IMR-90 (cell line): ENCODE results near the gene TGFB1. TPM values are rescaled to one million over a fixed set of nuclear protein-coding genes. Genes with fewer than 3 reads are reported as not detected.
A peak's percentile ranks its signal among the peaks of the same experiment; 100 is the strongest.

ENCODE experiments used
- ATAC-seq: fragments of 200-7000 bp; cut with Tn5 transposase; 2 replicates; pipeline ENCODE4 v1.9.1; 2020; ENCODE audit warnings: low read depth, mild to moderate bottlenecking, moderate library complexity
- Bru-seq: library from RNA; stranded (reverse); fragments of 400-500 nt; gene quantifications from one replicate; lab custom pipeline; 2021; lab: Mats Ljungman, UMichigan
- BruChase-seq, 2 experiments: library from RNA; stranded (reverse); fragments of 400-500 nt; gene quantifications; one replicate each; lab custom pipeline; 2021; lab: Mats Ljungman, UMichigan
- BruUV-seq: library from RNA; stranded (reverse); fragments of 400-500 nt; replicated peaks from 2 replicates; lab custom pipeline; 2021; lab: Mats Ljungman, UMichigan
- CTCF ChIA-PET: fragments of 300-600 bp; formaldehyde crosslinking; extraction: SDS; loops from one replicate; lab custom pipeline; 2021; ENCODE audit warnings: antibody characterized with exemption; lab: Yijun Ruan, JAX
- POLR2A ChIA-PET: fragments of 300-600 bp; sonication (Branson Sonifier 250); formaldehyde crosslinking; loops from one replicate; lab custom pipeline; 2022; ENCODE audit warnings: antibody characterized with exemption; ENCODE audit not compliant: unreplicated experiment; lab: Charles Lee
- DNase-seq: peaks from one replicate; pipeline ENCODE4 v3.0.0; 2013
- H2AFZ ChIP-seq: replicated peaks from 2 replicates; pipeline ENCODE3; 2013; ENCODE audit warnings: low read length, mild to moderate bottlenecking; ENCODE audit not compliant: poor library complexity
- H2AK5ac ChIP-seq: 2 replicates; pipeline ENCODE4 v1.6.1; 2013; ENCODE audit warnings: low read depth, low read length, inconsistent platforms
- H2AK9ac ChIP-seq: replicated peaks from 2 replicates; pipeline ENCODE3; 2013; ENCODE audit warnings: mild to moderate bottlenecking, low read depth, low read length, moderate library complexity; ENCODE audit not compliant: poor library complexity
- H2BK120ac ChIP-seq: 2 replicates; pipeline ENCODE4 v1.6.1; 2013; ENCODE audit warnings: low read depth, low read length, inconsistent platforms
- H2BK15ac ChIP-seq: 3 replicates; pipeline ENCODE4 v1.6.1; 2013; ENCODE audit warnings: low read depth, low read length, inconsistent platforms
- H2BK20ac ChIP-seq: 2 replicates; pipeline ENCODE4 v1.6.1; 2013; ENCODE audit warnings: low read depth, mild to moderate bottlenecking, inconsistent platforms, low read length, moderate library complexity
- H2BK5ac ChIP-seq: 2 replicates; pipeline ENCODE4 v1.6.1; 2013; ENCODE audit warnings: mild to moderate bottlenecking, low read depth, low read length, inconsistent platforms; ENCODE audit not compliant: poor library complexity, severe bottlenecking
- H3K14ac ChIP-seq: replicated peaks from 2 replicates; pipeline ENCODE4 v1.6.1; 2013; ENCODE audit warnings: low read depth, low read length, inconsistent platforms
- H3K18ac ChIP-seq: 2 replicates; pipeline ENCODE4 v1.6.1; 2013; ENCODE audit warnings: low read depth, low read length, control low read depth
- H3K23ac ChIP-seq: 2 replicates; pipeline ENCODE4 v1.6.1; 2013; ENCODE audit warnings: low read depth, low read length, inconsistent platforms
- H3K27ac ChIP-seq: 2 replicates; pipeline ENCODE4 v1.5.1; 2013; ENCODE audit warnings: mild to moderate bottlenecking, control low read depth, low read length; ENCODE audit not compliant: insufficient read depth
- H3K27me3 ChIP-seq: 2 replicates; pipeline ENCODE4 v1.6.1; 2013; ENCODE audit warnings: low read length; ENCODE audit not compliant: control insufficient read depth, insufficient read depth
- H3K36me3 ChIP-seq: 2 replicates; pipeline ENCODE4 v1.6.1; 2013; ENCODE audit warnings: low read length, mixed read lengths; ENCODE audit not compliant: control insufficient read depth, insufficient read depth
- H3K4ac ChIP-seq: 2 replicates; pipeline ENCODE4 v1.6.1; 2013; ENCODE audit warnings: low read depth, low read length, inconsistent platforms
- H3K4me1 ChIP-seq: 2 replicates; pipeline ENCODE4 v1.6.1; 2013; ENCODE audit warnings: low read length, mixed read lengths; ENCODE audit not compliant: control insufficient read depth, insufficient read depth
- H3K4me2 ChIP-seq: 2 replicates; pipeline ENCODE4 v1.6.1; 2013; ENCODE audit warnings: low read depth, mild to moderate bottlenecking, control low read depth, low read length, moderate library complexity
- H3K4me3 ChIP-seq: 2 replicates; pipeline ENCODE4 v1.5.1; 2013; ENCODE audit warnings: low read depth, mild to moderate bottlenecking, control low read depth, low read length, moderate library complexity; ENCODE audit not compliant: insufficient read depth
- H3K56ac ChIP-seq: 2 replicates; pipeline ENCODE4 v1.6.1; 2013; ENCODE audit warnings: low read length, inconsistent platforms; ENCODE audit not compliant: insufficient read depth; ENCODE audit errors: extremely low read depth
- H3K79me1 ChIP-seq, 2 experiments: 2 replicates each; pipeline ENCODE4 v1.6.1; 2013; ENCODE audit warnings: low read length in 2 of 2, inconsistent platforms in 1 of 2, low read depth in 1 of 2
- H3K9ac ChIP-seq: 2 replicates; pipeline ENCODE4 v1.6.1; 2013; ENCODE audit warnings: low read depth, low read length, control low read depth
- H3K9me1 ChIP-seq: 2 replicates; pipeline ENCODE4 v1.6.1; 2013; ENCODE audit warnings: low read length, inconsistent platforms; ENCODE audit not compliant: insufficient read depth
- H3K9me3 ChIP-seq: 2 replicates; pipeline ENCODE4 v1.6.1; 2013; ENCODE audit warnings: low read length; ENCODE audit not compliant: control insufficient read depth, insufficient read depth
- H4K20me1 ChIP-seq: 2 replicates; pipeline ENCODE4 v1.6.1; 2013; ENCODE audit warnings: low read length, inconsistent platforms; ENCODE audit not compliant: insufficient read depth
- H4K5ac ChIP-seq: 2 replicates; pipeline ENCODE4 v1.6.1; 2013; ENCODE audit warnings: mild to moderate bottlenecking, low read depth, low read length, control low read depth
- H4K8ac ChIP-seq, 2 experiments: 2 replicates each; pipeline ENCODE4 v1.6.1; 2013; ENCODE audit warnings: low read depth in 2 of 2, low read length in 2 of 2, control low read depth in 1 of 2, inconsistent platforms in 1 of 2
- H4K91ac ChIP-seq: 2 replicates; pipeline ENCODE4 v1.6.1; 2013; ENCODE audit warnings: low read depth, low read length, inconsistent platforms; ENCODE audit not compliant: insufficient read depth
- BHLHE40 ChIP-seq: fragments of 150-350 bp; IDR thresholded peaks from 2 replicates; pipeline ENCODE4 v1.6.1; 2016; ENCODE audit warnings: mild to moderate bottlenecking, low read depth, low read length
- CEBPB ChIP-seq: IDR thresholded peaks from 2 replicates; pipeline ENCODE4 v1.6.1; 2012; ENCODE audit warnings: low read depth, low read length, improper control_type of control experiment
- CHD1 ChIP-seq: IDR thresholded peaks from 2 replicates; pipeline ENCODE4 v1.6.1; 2012; ENCODE audit warnings: low read depth, low read length, improper control_type of control experiment
- ELK1 ChIP-seq: fragments of 150-350 bp; IDR thresholded peaks from 2 replicates; pipeline ENCODE4 v1.6.1; 2016; ENCODE audit warnings: low read depth, mild to moderate bottlenecking, low read length, moderate library complexity, borderline replicate concordance
- FOS ChIP-seq: fragments of 150-350 bp; IDR thresholded peaks from 2 replicates; pipeline ENCODE4 v1.6.1; 2016; ENCODE audit warnings: low read depth, low read length
- MAFK ChIP-seq: IDR thresholded peaks from 2 replicates; pipeline ENCODE4 v1.6.1; 2012; ENCODE audit warnings: low read depth, low read length, improper control_type of control experiment
- MAZ ChIP-seq: IDR thresholded peaks from 2 replicates; pipeline ENCODE4 v1.6.1; 2012; ENCODE audit warnings: low read depth, mild to moderate bottlenecking, low read length, improper control_type of control experiment, moderate library complexity, borderline replicate concordance
- NFE2L2 ChIP-seq: fragments of 150-350 bp; IDR thresholded peaks from 2 replicates; pipeline ENCODE4 v1.6.1; 2016; ENCODE audit warnings: low read depth, mild to moderate bottlenecking, low read length
- POLR2A ChIP-seq: IDR thresholded peaks from 2 replicates; pipeline ENCODE4 v1.6.1; 2012; ENCODE audit warnings: mild to moderate bottlenecking, low read depth, low read length
- RAD21 ChIP-seq: IDR thresholded peaks from 2 replicates; pipeline ENCODE4 v1.6.1; 2012; ENCODE audit warnings: low read length, improper control_type of control experiment
- RCOR1 ChIP-seq: IDR thresholded peaks from 2 replicates; pipeline ENCODE4 v1.6.1; 2012; ENCODE audit warnings: mild to moderate bottlenecking, low read length, improper control_type of control experiment; ENCODE audit not compliant: insufficient replicate concordance
- SMC3 ChIP-seq: fragments of 150-350 bp; IDR thresholded peaks from 2 replicates; pipeline ENCODE4 v1.6.1; 2016; ENCODE audit warnings: low read depth, mild to moderate bottlenecking, antibody characterized with exemption, low read length, moderate library complexity
- USF2 ChIP-seq: fragments of 150-350 bp; IDR thresholded peaks from 2 replicates; pipeline ENCODE4 v1.6.1; 2017; ENCODE audit warnings: mild to moderate bottlenecking, antibody characterized with exemption, low read length, low read depth
- WGBS, 2 experiments: methylation state at CpG; one replicate each; pipeline versions ENCODE4 v1.1.5 to v1.1.7; 2013; ENCODE audit warnings: missing lambda C conversion rate in 2 of 2; ENCODE audit not compliant: insufficient read length in 1 of 2; ENCODE audit errors: extremely low coverage in 2 of 2; 5-methylcytosine and 5-hydroxymethylcytosine counted together
- dilution Hi-C: fragments of 300-500 bp; cut with HindIII; formaldehyde crosslinking; loops from one replicate; pipeline ENCODE4 v1.14.3; 2018; ENCODE audit warnings: low sequenced_read_pairs; ENCODE audit not compliant: unreplicated experiment
- in situ Hi-C: fragments of 300-500 bp; cut with MboI; formaldehyde crosslinking; loops from 3 replicates; pipeline ENCODE4 v1.14.3; 2019; ENCODE audit warnings: low sequenced_read_pairs, inconsistent platforms, mixed read lengths
- intact Hi-C: fragments of 100-400 bp; cut with micrococcal nuclease; formaldehyde crosslinking; loops from 2 replicates; pipeline ENCODE4 v1.10.0; 2022
- long read RNA-seq: library from polyadenylated mRNA; unstranded; transcript quantifications from one replicate; pipeline ENCODE4 v2.0.0, GENCODE V29; 2021; ENCODE audit not compliant: unreplicated experiment
- polyA plus RNA-seq, 3 experiments: library from polyadenylated mRNA; depleted of rRNA; stranded (reverse); fragments of >200 nt; gene quantifications; 2 replicates each; pipeline ENCODE4 v1.2.3, GENCODE V29; 2012; ENCODE audit warnings: low replicate concordance in 1 of 3
- total RNA-seq: library from RNA; depleted of rRNA; stranded (reverse); fragments of >200 nt; gene quantifications from 2 replicates; pipeline ENCODE4 v1.2.3, GENCODE V29; 2012; rRNA removed

Gene TGFB1
- total RNA-seq (3.2 and 3.9 TPM in 2 replicates), polyA plus RNA-seq (2012; rRNA removed) (26.7 and 27.8 TPM in 2 replicates), Bru-seq, nascent RNA (percentile 71 among the genes with signal in this experiment), BruChase-seq, experiment 1, labeled RNA remaining after a 6-hour chase (percentile 85 among the genes with signal in this experiment), BruChase-seq, experiment 2, labeled RNA remaining after a 2-hour chase (percentile 81 among the genes with signal in this experiment)
- 26.6 and 36.6 TPM in 2 replicates for polyA plus RNA-seq (2012; cell fraction: cytosol; rRNA removed)
- 47.5 and 90.5 TPM in 2 replicates for polyA plus RNA-seq (2012; cell fraction: nucleus; rRNA removed; ENCODE audit: low replicate concordance)
- long read RNA-seq, transcript TGFB1-201 (7 exons, 2,769 nt) = major isoform, 118 of 144 reads
- long read RNA-seq, partial matches to known transcripts = 1 of 144 reads
- long read RNA-seq, other reads (novel, unspliced or antisense) = 25 of 144 reads

DNA sequence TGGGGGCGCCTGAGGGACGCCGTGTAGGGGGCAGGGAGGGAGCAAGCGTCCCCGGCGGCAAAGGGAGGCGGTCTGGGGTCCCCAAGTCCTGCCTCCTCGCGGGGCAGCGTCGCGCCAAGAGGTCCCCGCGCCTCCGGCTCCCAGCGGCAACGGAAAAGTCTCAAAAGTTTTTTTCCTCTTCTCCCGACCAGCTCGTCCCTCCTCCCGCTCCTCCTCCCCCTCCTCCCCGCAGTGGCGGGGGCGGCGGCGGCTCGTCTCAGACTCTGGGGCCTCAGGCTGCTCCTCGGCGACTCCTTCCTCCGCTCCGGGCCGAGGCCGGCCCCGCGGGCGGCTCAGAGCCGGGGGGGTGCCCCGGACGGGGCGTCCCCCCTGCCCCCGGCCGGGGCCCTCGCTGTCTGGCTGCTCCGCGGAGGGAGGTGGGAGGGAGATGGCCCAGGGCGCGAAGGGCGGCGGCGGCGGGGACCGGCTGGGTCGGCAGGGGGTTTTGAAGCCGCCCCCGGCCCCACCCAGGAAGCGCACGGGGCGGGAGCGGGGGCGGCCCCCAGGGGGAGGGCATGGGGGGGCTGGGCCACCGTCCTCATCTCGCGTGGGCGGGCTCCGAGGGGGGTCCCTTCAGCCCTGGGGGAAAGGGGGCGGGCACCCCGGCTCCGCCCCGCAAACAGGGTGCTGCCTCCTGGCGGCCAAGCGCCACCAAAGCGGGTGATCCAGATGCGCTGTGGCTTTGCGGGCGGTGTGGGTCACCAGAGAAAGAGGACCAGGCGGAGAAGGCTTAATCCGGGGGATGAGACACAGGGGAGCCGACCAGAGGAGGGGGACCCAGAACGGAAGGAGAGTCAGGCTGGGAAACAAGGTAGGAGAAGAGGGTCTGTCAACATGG, at the start of gene TGFB1:
TSS of gene TGFB1 (minus strand) at position 457 of the 877 bp plus-strand sequence. CDS start 878 bp downstream, outside the sequence.
- 1% methylated on average over 23 of the region's 78 CpGs; no CpG with 5 or more reads in 1 of the 2 experiments for WGBS, 2 experiments
- intact Hi-C loops (loop anchor here (1.0 to 5.0 kb wide), 3 partner anchors 44 to 149 kb away; partner anchors contain the start of genes BCKDHA, EXOSC5 and HNRNPUL1), dilution Hi-C loops (no loop called here), in situ Hi-C loops (no loop called here)
- Histone ChIP-seq H3K9me3 (no peaks in the 10 kb centered on the region), H3K23ac (peak within 1 kb of the TSS; percentile 94; the same call in 1 of the 2 replicates), H3K56ac (peak within 1 kb of the TSS; percentile 72), H3K9me1 (no peaks in the 10 kb centered on the region), H2AK9ac (peak within 1 kb of the TSS; percentile 98), H2BK120ac (peak within 1 kb of the TSS; percentile 71), H2BK5ac (peak within 1 kb of the TSS; percentile 48), H2BK15ac (peak within 1 kb of the TSS; percentile 60; the same call in 1 of the 3 replicates), H3K27ac (peak within 1 kb of the TSS; percentile 73), H2AFZ (peak within 1 kb of the TSS; percentile 91), H3K27me3 (no peaks in the 10 kb centered on the region), H3K36me3 (no peaks in the 10 kb centered on the region), H4K91ac (peak within 1 kb of the TSS; percentile 71), H4K5ac (peak within 1 kb of the TSS; percentile 47; the same call in 1 of the 2 replicates), H4K20me1 (peaks cover 44% of the 10 kb centered on the region), H3K18ac (peak within 1 kb of the TSS; percentile 58), H3K4me2 (peak within 1 kb of the TSS; percentile 98), H2BK20ac (no peak within 1 kb of the TSS; the same call in 1 of the 2 replicates), H3K4ac (peak within 1 kb of the TSS; percentile 95), H3K79me1 (peaks cover 14 to 47% of the 10 kb centered on the region in 2 experiments; a peak in 3 of 4 replicates), H3K4me1 (no peaks in the 10 kb centered on the region), H4K8ac (peak within 1 kb of the TSS; percentile 49 to 87; a peak in 2 of 4 replicates), H3K14ac (peak within 1 kb of the TSS; percentile 87), H3K4me3 (peak within 1 kb of the TSS; percentile 76), H2AK5ac (peak within 1 kb of the TSS; percentile 86), H3K9ac (peak within 1 kb of the TSS; percentile 90)
- DNase-seq (peak; percentile 87), ATAC-seq (peak; percentile 78)
- CTCF ChIA-PET = interaction anchor here (1.0 kb wide), 1 partner anchor 11 kb away, joined by 3 read pairs; no protein-coding TSS in a partner anchor
- POLR2A ChIA-PET = interaction anchor here (1.3 kb wide), 1 partner anchor 10 kb away, joined by 5 read pairs; the partner anchor contains the start of gene B9D2
- BruUV-seq = TSS peak; percentile 97
- TF ChIP-seq SMC3 (peak; percentile 58), RCOR1 (peak; percentile 54), NFE2L2 (no peak), ELK1 (no peak), MAZ (peak; percentile 82), POLR2A (peak; percentile 85), CHD1 (peak; percentile 53; the same call in 1 of the 2 replicates), MAFK (no peak), BHLHE40 (no peak), FOS (no peak), CEBPB (no peak), RAD21 (peak; percentile 52), USF2 (no peak)
